Transverse colon (tissue), 4 donors: ENCODE data around the gene LYSET.

Source experiments
- EP300 ChIP-seq: sonication (generic); formaldehyde crosslinking; IDR thresholded peaks from one replicate; pipeline ENCODE4 v1.6.1; 2017; ENCODE audit warnings: antibody characterized with exemption, low read depth
- POLR2AphosphoS5 ChIP-seq, 3 donors: sonication (generic); formaldehyde crosslinking; IDR thresholded peaks; one replicate each; pipeline ENCODE4 v1.6.1; 2016; ENCODE audit warnings: antibody characterized with exemption in 3 of 3
- TF ChIP-seq, protein P1 (sequence below), 5 experiments: fragments of 200-600 bp in 3 of 5; fragments of 450-650 bp in 2 of 5; sonication (generic) in 3 of 5; IDR thresholded peaks; 1 replicate in 2 of 5; 2 replicates in 3 of 5; pipeline ENCODE4 v1.5.1; 2016 to 2017; ENCODE audit warnings: antibody characterized with exemption in 5 of 5, inconsistent platforms in 3 of 5, mild to moderate bottlenecking in 2 of 5, moderate library complexity in 1 of 5

DNA sequence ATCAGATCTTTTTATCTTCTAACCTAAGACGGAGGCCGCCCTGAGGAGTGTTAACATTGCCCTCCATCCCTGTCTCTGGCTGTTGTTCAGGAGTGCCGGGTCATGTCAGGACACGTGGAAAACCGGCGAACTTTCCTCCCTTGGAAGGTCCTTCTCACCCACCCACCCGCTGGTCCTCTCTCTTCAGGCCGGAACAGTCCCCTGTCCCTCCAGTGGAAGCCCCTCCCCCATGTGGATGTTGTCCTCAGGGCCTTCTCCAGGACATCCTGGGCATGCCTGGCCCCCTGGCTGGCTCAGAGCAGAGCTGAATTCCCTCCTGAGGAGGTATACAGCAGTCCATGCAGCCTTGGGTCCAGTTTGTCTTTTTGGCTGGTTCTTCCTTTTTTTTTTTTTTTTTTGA, 49.1 kb upstream of the LYSET start:
- no peak for TF ChIP-seq EP300
- TF ChIP-seq POLR2AphosphoS5 (IDR thresholded peaks at IDR 0.05), result no peak
- TF ChIP-seq, protein P1, sequence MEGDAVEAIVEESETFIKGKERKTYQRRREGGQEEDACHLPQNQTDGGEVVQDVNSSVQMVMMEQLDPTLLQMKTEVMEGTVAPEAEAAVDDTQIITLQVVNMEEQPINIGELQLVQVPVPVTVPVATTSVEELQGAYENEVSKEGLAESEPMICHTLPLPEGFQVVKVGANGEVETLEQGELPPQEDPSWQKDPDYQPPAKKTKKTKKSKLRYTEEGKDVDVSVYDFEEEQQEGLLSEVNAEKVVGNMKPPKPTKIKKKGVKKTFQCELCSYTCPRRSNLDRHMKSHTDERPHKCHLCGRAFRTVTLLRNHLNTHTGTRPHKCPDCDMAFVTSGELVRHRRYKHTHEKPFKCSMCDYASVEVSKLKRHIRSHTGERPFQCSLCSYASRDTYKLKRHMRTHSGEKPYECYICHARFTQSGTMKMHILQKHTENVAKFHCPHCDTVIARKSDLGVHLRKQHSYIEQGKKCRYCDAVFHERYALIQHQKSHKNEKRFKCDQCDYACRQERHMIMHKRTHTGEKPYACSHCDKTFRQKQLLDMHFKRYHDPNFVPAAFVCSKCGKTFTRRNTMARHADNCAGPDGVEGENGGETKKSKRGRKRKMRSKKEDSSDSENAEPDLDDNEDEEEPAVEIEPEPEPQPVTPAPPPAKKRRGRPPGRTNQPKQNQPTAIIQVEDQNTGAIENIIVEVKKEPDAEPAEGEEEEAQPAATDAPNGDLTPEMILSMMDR (IDR thresholded peaks at IDR 0.05), result no peak
